ENCODE data around the gene LRSAM1.

Gene LRSAM1

DNA sequence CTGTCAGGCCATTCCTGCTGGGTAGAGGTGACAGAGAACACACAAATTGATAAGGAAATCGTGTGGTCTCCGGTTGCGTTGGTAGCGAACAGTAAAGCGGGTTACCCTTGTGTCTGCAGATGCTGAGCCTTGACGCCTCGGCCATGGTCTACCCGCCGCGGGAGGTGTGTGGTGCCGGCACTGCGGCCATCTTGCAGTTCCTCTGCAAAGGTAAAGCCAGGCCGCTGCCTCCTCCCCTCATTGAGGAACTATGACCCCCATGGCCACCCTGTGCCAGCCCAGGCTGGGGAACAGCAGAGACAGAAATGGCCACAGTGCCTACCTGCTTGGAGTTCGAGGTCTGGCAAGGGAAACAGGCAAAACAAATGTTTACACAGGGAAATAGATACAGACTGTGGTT lies 16.3 kb downstream of the LRSAM1 start:
- TF ChIP-seq, protein P1, sequence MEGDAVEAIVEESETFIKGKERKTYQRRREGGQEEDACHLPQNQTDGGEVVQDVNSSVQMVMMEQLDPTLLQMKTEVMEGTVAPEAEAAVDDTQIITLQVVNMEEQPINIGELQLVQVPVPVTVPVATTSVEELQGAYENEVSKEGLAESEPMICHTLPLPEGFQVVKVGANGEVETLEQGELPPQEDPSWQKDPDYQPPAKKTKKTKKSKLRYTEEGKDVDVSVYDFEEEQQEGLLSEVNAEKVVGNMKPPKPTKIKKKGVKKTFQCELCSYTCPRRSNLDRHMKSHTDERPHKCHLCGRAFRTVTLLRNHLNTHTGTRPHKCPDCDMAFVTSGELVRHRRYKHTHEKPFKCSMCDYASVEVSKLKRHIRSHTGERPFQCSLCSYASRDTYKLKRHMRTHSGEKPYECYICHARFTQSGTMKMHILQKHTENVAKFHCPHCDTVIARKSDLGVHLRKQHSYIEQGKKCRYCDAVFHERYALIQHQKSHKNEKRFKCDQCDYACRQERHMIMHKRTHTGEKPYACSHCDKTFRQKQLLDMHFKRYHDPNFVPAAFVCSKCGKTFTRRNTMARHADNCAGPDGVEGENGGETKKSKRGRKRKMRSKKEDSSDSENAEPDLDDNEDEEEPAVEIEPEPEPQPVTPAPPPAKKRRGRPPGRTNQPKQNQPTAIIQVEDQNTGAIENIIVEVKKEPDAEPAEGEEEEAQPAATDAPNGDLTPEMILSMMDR (IDR thresholded peaks at IDR 0.05; ENCODE audit: insufficient read depth, low read length, poor library complexity, severe bottlenecking) = no peak
- no peak for TF ChIP-seq EZH2phosphoT487 (conservative IDR thresholded peaks at IDR 0.05; ENCODE audit: low read length)

DNA sequence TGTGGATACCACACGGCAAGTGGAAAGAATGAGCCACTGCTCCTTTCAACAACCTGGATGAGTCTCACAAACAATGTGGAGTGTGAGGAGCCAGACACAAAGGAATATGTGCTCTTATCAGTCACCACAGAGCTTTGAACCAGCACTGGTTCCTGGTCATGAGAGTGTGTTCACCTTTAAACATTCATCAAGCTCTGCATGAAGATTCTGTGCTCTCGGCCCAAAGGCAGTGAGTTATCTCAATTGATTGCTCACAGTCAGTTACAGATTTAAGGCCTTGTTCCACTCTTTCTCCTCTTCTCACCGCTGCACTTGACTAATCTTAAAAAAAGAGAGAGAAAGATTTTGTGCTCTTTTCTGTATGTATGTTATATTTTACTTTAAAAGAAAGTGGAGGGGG lies 19.4 kb downstream of the LRSAM1 start:
- Histone ChIP-seq H4K20me1 (ENCODE audit: low read depth, low read length) (no peaks in the 10 kb centered on the region), H3K4me3 (ENCODE audit: insufficient read depth, low read length, poor library complexity, severe bottlenecking) (no peak overlapping the region), H3K9me2 (replicated peaks; ENCODE audit: insufficient read depth, low read length) (no peaks in the 10 kb centered on the region), H3K27me3 (ENCODE audit: low read length) (no peaks in the 10 kb centered on the region), H3K79me2 (ENCODE audit: insufficient read depth, low read length) (no peaks in the 10 kb centered on the region), H3K27ac (ENCODE audit: low read depth, low read length) (no peak overlapping the region), H2AFZ (ENCODE audit: low read depth, low read length, severe bottlenecking) (no peak overlapping the region), H3K9ac (ENCODE audit: low read length) (no peak overlapping the region), H3K36me3 (ENCODE audit: low read length) (no peaks in the 10 kb centered on the region), H3F3A (ENCODE audit: insufficient read depth) (no peaks in the 10 kb centered on the region), H3K4me2 (ENCODE audit: low read depth, low read length, poor library complexity, severe bottlenecking) (no peak overlapping the region), H3K9me3 (ENCODE audit: insufficient read depth, low read length) (no peaks in the 10 kb centered on the region)
- TF ChIP-seq EZH2phosphoT487 (conservative IDR thresholded peaks at IDR 0.05; ENCODE audit: low read length) = no peak
- TF ChIP-seq, protein P1 (IDR thresholded peaks at IDR 0.05; ENCODE audit: insufficient read depth, low read length, poor library complexity, severe bottlenecking) = no peak

More for the DNA sequence above, 16.3 kb downstream of the LRSAM1 start:
- Histone ChIP-seq H2AFZ (ENCODE audit: low read depth, low read length, severe bottlenecking) (no peak overlapping the region), H3K4me2 (ENCODE audit: low read depth, low read length, poor library complexity, severe bottlenecking) (no peak overlapping the region), H3F3A (ENCODE audit: insufficient read depth) (no peaks in the 10 kb centered on the region), H4K20me1 (ENCODE audit: low read depth, low read length) (no peaks in the 10 kb centered on the region), H3K27me3 (ENCODE audit: low read length) (no peaks in the 10 kb centered on the region), H3K9me2 (replicated peaks; ENCODE audit: insufficient read depth, low read length) (no peaks in the 10 kb centered on the region), H3K27ac (ENCODE audit: low read depth, low read length) (no peak overlapping the region), H3K9me3 (ENCODE audit: insufficient read depth, low read length) (no peaks in the 10 kb centered on the region), H3K9ac (ENCODE audit: low read length) (no peak overlapping the region), H3K79me2 (ENCODE audit: insufficient read depth, low read length) (no peaks in the 10 kb centered on the region), H3K4me3 (ENCODE audit: insufficient read depth, low read length, poor library complexity, severe bottlenecking) (no peak overlapping the region), H3K36me3 (ENCODE audit: low read length) (no peaks in the 10 kb centered on the region)

DNA sequence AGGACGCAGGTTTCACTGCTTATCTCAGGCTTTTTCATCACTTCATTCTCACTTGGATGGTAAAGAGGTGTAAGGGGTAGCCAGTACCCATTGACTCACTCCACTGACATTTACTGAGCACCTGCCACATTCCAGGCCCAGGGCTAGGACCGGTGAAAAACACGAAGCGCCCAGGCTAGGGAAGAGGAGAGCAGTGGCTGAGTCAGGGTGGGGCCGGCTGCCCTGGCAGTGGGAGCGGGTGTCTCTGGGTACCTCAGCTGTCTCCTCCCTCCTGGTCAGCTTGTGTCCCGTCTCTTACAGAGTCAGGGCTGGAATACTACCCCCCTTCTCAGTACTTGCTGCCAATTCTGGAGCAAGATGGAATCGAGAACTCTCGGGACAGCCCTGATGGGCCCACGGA lies 22.2 kb downstream of the LRSAM1 start:
- no peaks in the 10 kb centered on the region for H4K20me1 ChIP-seq (ENCODE audit: low read depth, low read length)
- no peak overlapping the region for H3K4me3 ChIP-seq (ENCODE audit: insufficient read depth, low read length, poor library complexity, severe bottlenecking)
- TF ChIP-seq EZH2phosphoT487 (conservative IDR thresholded peaks at IDR 0.05; ENCODE audit: low read length) = no peak
- TF ChIP-seq, protein P1 (IDR thresholded peaks at IDR 0.05; ENCODE audit: insufficient read depth, low read length, poor library complexity, severe bottlenecking) = no peak
- H3K36me3 ChIP-seq (ENCODE audit: low read length) = no peaks in the 10 kb centered on the region
- no peak overlapping the region for H3K27ac ChIP-seq (ENCODE audit: low read depth, low read length)
- H3K9me2 ChIP-seq (replicated peaks; ENCODE audit: insufficient read depth, low read length) = no peaks in the 10 kb centered on the region
- H3K9ac ChIP-seq (ENCODE audit: low read length) = no peak overlapping the region
- H3K9me3 ChIP-seq (ENCODE audit: insufficient read depth, low read length) = no peaks in the 10 kb centered on the region
- no peak overlapping the region for H2AFZ ChIP-seq (ENCODE audit: low read depth, low read length, severe bottlenecking)
- H3K27me3 ChIP-seq (ENCODE audit: low read length) = no peaks in the 10 kb centered on the region
- H3K79me2 ChIP-seq (ENCODE audit: insufficient read depth, low read length) = no peaks in the 10 kb centered on the region
- H3F3A ChIP-seq (ENCODE audit: insufficient read depth) = no peaks in the 10 kb centered on the region
- no peak overlapping the region for H3K4me2 ChIP-seq (ENCODE audit: low read depth, low read length, poor library complexity, severe bottlenecking)

Measured in SU-DHL-6 (cell line).